ENCODE results near the gene NEGR1.
A peak's percentile ranks its signal among the peaks of the same experiment; 100 is the strongest.

Gene NEGR1

DNA sequence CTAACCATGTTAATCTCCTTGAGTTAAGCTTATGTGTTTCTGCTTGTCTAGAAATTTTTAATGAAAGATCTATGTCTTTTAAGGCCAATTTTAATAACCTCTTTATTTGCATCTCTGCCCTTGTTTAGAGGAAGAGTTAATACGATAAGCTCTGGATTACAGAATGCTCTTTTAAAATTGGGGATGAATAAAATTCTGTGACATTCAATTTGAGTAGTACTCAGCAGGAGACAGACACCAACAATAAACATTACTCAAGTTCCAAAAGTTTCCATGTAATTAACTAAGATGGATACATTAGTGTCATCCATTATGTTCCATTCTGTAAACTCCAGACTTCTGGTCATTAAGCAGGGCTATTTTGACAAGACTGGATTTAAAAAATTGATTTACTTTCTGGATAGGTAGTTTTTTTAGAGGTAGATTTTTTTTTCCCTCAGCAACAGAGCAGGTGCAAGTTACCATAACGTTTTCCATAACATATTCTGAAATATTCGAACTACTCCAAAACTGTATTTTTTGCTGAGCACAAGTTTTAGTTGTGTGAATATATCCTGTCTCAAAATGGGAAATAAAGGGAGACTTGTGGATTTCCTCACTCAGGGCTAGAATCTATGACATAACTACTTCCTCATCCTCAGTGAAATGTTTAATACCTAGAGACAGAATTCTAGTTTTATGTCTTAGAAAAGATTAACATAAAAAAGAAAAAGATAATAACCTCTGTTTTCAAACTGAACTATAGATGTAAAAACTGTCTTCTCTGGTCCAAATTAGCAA lies 221.7 kb downstream of the NEGR1 start:
- DNase-seq (ENCODE audit: low read depth), result no peak
- H3K4me3 ChIP-seq (ENCODE audit: low read depth, low read length), result no peak overlapping the region
- TF ChIP-seq, protein P1, sequence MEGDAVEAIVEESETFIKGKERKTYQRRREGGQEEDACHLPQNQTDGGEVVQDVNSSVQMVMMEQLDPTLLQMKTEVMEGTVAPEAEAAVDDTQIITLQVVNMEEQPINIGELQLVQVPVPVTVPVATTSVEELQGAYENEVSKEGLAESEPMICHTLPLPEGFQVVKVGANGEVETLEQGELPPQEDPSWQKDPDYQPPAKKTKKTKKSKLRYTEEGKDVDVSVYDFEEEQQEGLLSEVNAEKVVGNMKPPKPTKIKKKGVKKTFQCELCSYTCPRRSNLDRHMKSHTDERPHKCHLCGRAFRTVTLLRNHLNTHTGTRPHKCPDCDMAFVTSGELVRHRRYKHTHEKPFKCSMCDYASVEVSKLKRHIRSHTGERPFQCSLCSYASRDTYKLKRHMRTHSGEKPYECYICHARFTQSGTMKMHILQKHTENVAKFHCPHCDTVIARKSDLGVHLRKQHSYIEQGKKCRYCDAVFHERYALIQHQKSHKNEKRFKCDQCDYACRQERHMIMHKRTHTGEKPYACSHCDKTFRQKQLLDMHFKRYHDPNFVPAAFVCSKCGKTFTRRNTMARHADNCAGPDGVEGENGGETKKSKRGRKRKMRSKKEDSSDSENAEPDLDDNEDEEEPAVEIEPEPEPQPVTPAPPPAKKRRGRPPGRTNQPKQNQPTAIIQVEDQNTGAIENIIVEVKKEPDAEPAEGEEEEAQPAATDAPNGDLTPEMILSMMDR (IDR thresholded peaks at IDR 0.05; ENCODE audit: low read depth, low read length), result no peak
- TF ChIP-seq POLR2A (IDR thresholded peaks at IDR 0.05; ENCODE audit: extremely low read depth, insufficient read length), result no peak
- TF ChIP-seq, protein P2, sequence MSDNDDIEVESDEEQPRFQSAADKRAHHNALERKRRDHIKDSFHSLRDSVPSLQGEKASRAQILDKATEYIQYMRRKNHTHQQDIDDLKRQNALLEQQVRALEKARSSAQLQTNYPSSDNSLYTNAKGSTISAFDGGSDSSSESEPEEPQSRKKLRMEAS (IDR thresholded peaks at IDR 0.05; ENCODE audit: low read depth, low read length), result no peak
- TF ChIP-seq MYC (IDR thresholded peaks at IDR 0.05; ENCODE audit: low read depth, low read length), result no peak

DNA sequence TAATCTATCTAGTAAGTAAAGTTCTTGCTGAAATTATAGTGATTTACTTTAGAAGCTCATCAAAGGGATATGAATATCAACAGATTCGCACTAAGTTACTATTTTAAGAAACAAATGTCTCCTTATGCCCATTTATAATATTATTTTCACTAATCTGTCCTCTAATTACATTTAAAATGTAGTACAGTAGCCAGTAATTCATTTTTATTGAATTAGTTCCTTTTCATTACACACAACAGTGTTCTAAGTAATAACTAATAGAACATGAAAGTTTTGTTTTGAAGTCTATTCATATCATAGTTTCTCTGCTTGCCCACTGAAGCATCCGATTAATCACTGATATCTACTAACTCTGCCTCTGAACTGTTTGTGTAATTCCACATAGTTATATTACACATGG lies 225.8 kb downstream of the NEGR1 start:
- TF ChIP-seq, protein P2 (IDR thresholded peaks at IDR 0.05; ENCODE audit: low read depth, low read length), result no peak
- TF ChIP-seq, protein P1 (IDR thresholded peaks at IDR 0.05; ENCODE audit: low read depth, low read length), result no peak
- no peak for TF ChIP-seq POLR2A (IDR thresholded peaks at IDR 0.05; ENCODE audit: extremely low read depth, insufficient read length)
- TF ChIP-seq MYC (IDR thresholded peaks at IDR 0.05; ENCODE audit: low read depth, low read length), result no peak
- no peak overlapping the region for H3K4me3 ChIP-seq (ENCODE audit: low read depth, low read length)
- DNase-seq (ENCODE audit: low read depth), result no peak

DNA sequence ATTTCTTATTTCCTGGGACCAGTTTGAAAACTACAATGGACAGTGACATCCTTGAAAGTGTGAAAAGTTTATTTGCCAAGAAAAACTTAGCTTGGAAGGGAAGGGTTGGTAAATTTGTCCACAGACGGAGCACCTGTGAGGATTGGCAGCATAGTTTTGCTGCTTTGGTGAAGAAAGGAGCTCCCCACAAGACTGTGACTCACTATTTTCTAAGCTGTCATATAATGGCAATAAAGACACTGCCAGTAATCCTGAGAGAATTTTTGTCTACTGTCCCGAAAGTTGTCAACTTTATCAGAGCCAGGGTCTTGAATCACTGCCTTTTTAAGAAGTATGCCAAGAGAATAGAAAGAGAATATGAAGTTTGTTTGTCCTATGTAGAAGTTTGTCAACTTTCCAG lies 230.8 kb downstream of the NEGR1 start:
- TF ChIP-seq, protein P1 (IDR thresholded peaks at IDR 0.05; ENCODE audit: low read depth, low read length), result no peak
- TF ChIP-seq, protein P2 (IDR thresholded peaks at IDR 0.05; ENCODE audit: low read depth, low read length), result no peak
- TF ChIP-seq MYC (IDR thresholded peaks at IDR 0.05; ENCODE audit: low read depth, low read length), result no peak
- TF ChIP-seq POLR2A (IDR thresholded peaks at IDR 0.05; ENCODE audit: extremely low read depth, insufficient read length), result no peak
- DNase-seq (ENCODE audit: low read depth), result no peak
- no peak overlapping the region for H3K4me3 ChIP-seq (ENCODE audit: low read depth, low read length)

DNA sequence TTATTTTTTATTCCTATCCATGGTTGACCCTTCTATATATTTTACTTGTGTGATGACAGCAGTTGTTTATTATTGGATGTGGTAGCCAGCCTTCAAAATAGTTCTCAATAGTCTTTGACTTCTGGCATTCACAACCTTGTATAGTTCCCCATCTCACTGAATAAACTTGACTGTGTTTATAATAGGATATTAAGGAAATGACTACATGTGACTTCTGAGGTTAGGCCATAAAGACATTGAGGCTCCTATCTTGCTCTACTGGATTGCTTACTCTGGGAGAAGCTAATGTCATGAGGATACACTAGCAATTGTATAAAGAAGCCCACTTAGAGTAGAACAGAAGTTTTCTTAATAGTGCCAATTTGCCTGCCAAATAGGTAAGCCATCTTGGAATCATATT lies 231.8 kb downstream of the NEGR1 start:
- H3K4me3 ChIP-seq (ENCODE audit: low read depth, low read length), result no peak overlapping the region
- DNase-seq (ENCODE audit: low read depth), result no peak
- TF ChIP-seq MYC (IDR thresholded peaks at IDR 0.05; ENCODE audit: low read depth, low read length) (no peak), POLR2A (IDR thresholded peaks at IDR 0.05; ENCODE audit: extremely low read depth, insufficient read length) (no peak)
- TF ChIP-seq, protein P1 (IDR thresholded peaks at IDR 0.05; ENCODE audit: low read depth, low read length), result no peak
- TF ChIP-seq, protein P2 (IDR thresholded peaks at IDR 0.05; ENCODE audit: low read depth, low read length), result no peak

DNA sequence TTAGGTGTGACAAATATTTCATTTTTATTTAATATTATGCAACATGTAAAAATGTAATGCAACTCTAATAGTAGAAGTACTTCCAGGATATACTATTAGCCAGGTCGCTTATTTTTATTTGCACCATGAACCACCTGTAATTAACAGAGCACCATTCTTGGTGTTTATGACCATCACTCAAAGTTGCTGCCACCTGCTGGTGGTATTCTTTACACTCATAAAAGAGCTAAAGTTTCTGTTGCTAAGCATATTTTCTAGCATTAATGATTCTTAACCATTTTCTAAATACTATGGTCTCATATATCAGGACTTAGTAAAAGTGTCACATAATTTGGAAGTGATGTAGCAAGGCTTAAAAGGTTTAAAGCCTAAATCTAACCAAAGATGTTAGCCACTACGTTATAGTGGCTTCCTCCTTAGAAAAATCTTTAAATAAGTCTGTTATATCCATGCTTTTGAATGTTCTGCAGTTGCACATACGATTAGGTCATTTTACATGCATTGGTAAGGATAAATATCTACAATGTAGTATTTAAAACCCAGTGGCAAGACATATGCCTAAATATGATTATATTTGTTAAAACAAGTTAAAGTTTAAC lies 244.5 kb downstream of the NEGR1 start:
- TF ChIP-seq MYC (IDR thresholded peaks at IDR 0.05; ENCODE audit: low read depth, low read length) (no peak), POLR2A (IDR thresholded peaks at IDR 0.05; ENCODE audit: extremely low read depth, insufficient read length) (no peak)
- TF ChIP-seq, protein P1 (IDR thresholded peaks at IDR 0.05; ENCODE audit: low read depth, low read length), result peak; percentile 31
- TF ChIP-seq, protein P2 (IDR thresholded peaks at IDR 0.05; ENCODE audit: low read depth, low read length), result no peak
- H3K4me3 ChIP-seq (ENCODE audit: low read depth, low read length), result no peak overlapping the region
- peak; percentile 59 for DNase-seq (ENCODE audit: low read depth)

Data from NB4 (cell line).